Jurkat, Clone E6-1 (cell line): ENCODE measurements around the gene GRAMD2A.

Experiments used
- DNase-seq: peaks from one replicate; pipeline ENCODE4 v3.0.0-alpha.2; 2011; ENCODE audit warnings: low read depth, low spot score
- H3K4me3 ChIP-seq: 2 replicates; pipeline ENCODE4 v1.5.1; 2011; ENCODE audit warnings: mild to moderate bottlenecking, low read length, control low read depth, moderate library complexity

The GRAMD2A gene

DNA sequence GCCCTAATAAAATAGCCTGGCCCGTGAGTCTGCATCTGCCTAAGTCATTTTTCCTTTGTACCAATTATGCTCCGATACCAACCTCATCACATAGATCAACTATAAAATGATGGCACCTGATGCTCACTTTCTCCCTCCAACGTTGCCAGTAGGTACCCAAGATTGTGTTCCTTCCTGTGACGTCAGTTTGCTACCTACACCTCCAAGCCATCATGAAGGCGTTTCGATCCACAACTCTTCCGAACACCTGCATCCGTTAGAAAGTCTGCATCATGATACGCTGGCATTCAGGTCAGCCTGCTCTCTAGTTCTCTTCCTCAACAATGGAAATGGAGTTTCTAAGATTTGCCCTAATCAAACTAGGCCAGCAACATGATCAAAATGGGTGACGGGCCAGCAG, 25.7 kb upstream of the GRAMD2A start:
- H3K4me3 ChIP-seq: no peak overlapping the region
- DNase-seq: no peak

DNA sequence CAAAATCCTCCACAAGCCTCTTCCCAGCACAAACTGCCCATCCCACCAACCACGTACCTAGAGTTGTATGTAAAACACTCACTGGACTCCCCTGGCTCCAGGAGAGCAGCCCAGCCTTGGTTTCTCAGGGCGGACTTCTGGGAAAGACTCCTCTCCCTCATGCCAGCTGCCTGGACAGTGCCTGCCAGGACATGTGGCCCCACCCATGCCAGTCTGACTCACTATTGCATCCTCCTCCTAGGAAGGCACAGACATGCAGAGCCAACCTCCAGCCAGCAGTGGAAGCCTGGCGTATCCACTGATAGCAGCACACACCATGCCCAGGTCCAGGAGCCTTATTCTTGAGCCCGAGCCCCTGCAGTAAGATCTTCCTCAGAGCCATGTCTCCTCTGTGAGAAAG, 24.8 kb upstream of the GRAMD2A start:
- no peak for DNase-seq
- no peak overlapping the region for H3K4me3 ChIP-seq

DNA sequence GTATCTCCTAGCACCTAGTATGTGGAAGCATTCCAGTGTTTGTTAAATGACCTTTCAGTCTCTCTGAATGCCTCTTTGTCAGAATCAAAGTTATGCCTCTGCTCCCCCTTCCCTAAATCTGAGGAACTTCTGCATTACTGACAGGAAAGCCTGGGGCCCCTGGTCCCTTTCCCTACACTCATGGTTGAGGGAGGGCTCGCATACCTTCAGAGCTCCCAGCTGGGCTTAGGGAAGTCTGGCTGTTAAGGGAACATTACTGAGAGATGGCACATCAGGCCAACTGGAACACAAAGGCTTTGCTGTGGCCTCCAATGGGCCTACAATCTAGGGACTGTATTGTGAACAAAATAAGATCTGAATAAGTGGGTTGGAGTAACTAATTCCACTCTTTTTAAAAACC, 23.1 kb upstream of the GRAMD2A start:
- no peak overlapping the region for H3K4me3 ChIP-seq
- DNase-seq: no peak

DNA sequence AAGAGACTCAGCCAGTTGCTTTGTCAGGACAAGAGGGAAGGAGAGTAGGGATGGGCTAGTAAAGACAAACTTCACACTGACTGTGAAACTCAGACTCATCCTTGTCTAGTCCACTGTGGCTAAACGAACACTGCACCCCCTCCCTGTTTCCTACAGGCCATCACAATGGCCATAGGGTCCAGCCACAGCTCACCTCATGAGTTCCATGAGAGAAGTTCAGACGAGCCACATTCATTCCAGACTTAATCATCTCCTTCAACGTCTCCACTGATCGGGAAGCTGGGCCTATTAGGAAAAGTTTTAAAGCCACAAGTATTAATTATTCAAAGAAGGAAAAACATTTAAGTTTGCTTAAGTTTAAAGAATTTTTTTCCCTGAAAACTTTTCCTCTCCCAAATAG, 19.6 kb upstream of the GRAMD2A start:
- DNase-seq: no peak

DNA sequence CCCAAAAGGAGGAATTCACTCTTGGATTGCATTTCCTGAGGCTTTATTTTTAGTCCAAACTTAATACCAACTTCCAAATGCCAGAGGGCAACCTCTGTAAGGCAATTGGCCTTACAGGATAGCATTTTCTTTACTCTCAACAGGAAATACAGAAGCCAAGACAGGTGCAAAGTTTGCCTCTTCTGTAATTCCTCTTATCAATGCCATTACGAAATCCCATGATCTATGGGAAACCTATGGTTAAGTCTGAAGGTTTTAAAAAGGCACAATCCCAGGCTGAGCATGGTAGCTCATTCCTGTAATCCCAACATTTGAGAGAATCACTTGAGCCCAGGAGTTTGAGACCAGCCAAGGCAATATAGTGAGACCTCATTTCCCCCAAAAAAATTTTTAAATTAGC, 18.5 kb upstream of the GRAMD2A start:
- H3K4me3 ChIP-seq: no peak overlapping the region
- no peak for DNase-seq

More for the DNA sequence above, 19.6 kb upstream of the GRAMD2A start:
- no peak overlapping the region for H3K4me3 ChIP-seq

DNA sequence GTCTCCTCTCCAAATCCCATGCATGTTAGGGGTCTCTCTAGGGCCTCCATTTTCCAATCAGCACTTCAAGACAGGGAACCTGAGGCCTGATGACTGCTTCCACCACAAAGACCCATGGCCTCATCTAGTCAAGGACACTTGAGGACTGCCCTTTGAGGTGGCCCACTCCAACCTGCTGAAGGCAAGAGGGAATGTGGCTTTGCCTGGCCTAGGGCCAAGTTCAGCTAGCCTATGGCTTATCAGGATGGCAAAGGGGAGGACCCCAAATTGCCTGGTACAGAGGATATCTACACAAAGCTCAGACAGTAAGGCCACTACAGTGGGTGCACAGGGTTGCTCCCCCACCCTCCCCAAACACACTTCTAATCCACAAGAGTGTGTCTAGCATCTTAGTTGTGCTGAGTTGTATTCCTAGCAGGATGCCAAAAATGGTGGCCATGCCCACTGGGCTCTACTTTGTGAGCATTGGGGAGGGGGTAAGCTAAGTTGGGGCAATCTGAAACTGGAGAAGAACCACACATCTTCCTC, 10.0 kb upstream of the GRAMD2A start:
- DNase-seq: no peak
- H3K4me3 ChIP-seq: no peak overlapping the region

DNA sequence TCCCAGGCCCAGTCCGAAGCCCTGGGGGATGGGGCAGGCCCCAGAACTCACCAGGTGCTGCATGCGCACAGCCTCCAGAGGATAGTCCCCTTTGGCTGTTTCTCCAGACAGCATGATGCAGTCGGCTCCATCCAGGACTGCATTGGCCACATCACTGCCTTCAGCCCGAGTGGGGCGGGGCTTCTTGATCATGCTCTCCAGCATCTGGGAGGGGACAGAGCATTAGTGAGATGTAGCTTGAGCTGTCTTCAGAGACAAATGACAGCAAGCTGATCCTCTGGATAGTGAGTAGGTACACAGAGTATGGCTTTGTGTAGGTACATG, 9.1 kb upstream of the GRAMD2A start:
- no peak for DNase-seq
- H3K4me3 ChIP-seq: no peak overlapping the region

DNA sequence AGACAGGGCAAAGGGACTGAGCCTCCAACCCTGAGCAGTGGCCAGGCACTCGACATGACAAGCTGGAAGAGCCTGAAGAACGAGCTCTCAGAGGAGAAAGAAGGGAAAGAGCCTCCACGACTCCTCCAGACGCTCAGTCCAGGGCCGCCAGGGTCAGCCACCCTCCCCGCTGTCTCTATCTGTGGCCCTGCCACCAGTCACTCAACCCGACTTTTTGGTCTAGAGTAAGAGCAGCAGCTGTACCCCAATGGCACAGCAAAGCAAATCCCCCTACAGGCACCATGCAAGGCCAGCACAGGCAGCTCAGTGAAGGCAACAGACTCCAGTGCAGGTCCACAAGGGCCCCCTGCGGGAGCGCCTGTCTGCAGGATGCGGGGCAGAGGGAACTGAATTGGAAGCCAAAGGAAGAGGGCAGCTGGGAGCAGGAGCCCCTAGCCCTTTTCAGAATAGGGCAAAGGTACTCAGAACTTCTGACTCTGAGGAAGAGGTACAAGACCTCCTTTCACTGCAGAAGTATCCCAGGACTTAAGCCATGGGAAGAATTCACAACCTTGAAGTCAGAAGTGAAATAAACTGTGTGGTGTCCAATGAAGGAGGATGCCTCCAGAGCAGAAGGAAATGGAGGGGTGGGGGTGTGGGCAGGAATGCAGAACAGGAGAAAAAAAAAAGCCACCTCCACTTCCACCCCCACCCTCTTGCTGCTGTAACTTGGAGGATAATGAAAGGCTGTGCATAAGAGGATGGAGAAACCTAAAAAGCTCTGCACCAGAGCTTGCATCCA, 8.5 kb upstream of the GRAMD2A start:
- DNase-seq: no peak
- no peak overlapping the region for H3K4me3 ChIP-seq

DNA sequence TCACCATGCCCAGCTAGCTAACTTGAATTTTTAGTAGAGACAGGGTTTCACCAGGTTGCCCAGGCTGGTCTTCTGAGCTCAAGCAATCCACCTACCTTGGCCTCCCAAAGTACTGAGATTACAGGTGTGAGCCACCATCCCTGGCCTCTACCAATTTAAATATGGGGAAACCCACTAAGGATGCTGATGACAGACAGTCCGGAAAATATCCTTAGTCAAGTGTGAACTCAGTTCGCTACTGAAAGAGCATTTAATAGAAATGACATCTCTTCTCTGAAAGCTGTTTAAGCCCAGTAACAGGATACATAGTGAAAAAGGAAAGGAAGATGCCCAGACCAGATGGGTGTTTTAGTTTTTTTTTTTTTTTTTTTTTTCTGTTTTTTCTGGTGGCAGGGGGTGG, 7.7 kb upstream of the GRAMD2A start:
- H3K4me3 ChIP-seq: no peak overlapping the region
- DNase-seq: no peak

DNA sequence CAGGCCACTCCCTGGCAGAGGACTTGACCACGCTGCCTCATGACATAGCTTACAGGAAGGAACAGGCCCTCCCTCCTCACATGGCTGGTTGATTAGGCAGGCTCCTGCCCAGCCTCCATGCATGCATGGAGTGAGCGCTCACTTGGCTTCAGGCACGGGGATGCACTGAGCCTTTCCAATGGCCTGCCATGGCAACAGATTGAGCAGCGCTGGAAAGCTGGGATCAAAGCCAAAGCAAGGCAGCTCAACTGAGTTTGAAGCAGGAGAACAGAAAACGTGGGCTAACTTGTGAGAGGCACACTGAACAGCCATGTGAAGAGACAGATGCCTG, 5.9 kb upstream of the GRAMD2A start:
- DNase-seq: no peak
- H3K4me3 ChIP-seq: no peak overlapping the region

DNA sequence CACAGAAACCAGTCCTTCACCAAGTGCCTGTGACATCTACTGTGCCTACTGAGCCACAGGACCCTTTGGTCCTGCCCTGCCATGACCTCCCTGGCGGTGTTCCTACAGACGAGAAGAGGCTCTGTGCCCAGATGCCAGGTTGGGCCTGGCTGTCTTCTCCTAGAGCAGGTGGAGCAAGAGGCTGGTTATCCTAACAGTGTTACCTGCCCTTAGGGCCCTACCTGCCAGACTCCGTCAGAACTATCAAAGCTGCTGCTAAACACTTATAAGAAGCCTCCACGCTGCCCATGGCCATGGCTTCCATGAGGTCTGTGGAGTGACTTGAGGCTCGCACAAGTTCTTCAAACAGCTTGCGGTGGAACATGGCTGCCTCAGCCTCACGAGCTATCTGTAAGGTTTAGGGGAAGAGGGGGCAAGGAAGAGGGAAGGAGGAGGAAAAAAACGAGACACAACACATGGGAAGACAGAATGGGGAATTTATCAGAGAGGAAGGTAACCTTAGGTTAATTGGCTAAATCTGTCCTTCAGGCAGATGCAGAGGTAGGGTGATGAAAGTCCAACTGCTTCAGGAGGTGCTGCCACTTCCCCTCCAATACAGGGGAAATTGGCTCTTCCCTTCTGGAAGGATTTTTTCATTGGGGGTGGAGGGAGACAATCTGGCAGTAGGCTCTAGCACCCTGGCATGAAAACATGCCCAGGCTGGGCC, 5.4 kb upstream of the GRAMD2A start:
- no peak overlapping the region for H3K4me3 ChIP-seq
- DNase-seq: no peak

DNA sequence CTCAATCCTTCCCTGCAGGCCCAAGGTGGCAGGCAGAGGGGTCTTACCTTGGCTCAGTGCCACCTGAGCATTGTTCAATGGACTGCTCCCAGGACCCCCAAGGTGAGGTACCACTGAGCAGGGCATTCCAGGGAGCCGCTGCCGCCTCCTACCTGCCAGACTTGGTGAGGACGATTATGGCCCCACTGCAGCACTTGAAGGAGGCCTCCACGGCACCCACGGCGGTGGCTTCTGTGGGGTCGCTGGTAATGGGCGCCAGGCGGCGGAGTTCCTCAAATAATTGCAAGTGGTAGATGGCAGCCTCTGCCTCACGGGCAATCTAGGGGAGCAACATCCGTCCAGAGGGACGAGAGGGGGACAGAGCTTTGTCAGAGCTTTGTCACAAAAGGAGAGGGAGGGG, 4.7 kb upstream of the GRAMD2A start:
- DNase-seq: no peak
- H3K4me3 ChIP-seq: no peak overlapping the region

DNA sequence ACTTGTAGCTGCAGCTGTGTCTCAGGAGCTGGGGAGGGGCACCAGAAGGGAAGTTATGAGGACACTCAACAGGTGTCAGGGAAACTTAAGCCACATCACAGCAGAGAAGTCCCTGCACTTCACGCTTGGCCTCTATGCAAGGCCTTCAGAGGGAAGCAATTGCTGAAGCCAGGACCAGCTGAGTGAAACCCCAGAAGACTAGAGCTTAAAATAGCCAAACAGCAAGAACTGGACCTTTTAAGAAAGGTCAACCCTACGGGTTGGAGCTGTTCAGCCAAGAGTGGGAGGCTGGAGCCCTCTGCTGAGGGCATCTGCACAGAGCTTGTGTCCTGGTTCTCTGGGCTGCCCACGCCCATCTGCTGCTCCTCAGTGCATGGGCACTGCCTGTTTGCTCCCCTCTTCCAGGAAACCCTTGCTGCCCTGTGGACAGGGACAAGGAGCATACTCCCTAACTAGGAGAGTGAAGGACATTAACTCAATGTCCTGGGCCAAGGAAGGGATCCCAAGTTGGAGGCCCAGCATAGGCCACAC, 3.9 kb upstream of the GRAMD2A start:
- peak; percentile 20 for DNase-seq
- H3K4me3 ChIP-seq: no peak overlapping the region

DNA sequence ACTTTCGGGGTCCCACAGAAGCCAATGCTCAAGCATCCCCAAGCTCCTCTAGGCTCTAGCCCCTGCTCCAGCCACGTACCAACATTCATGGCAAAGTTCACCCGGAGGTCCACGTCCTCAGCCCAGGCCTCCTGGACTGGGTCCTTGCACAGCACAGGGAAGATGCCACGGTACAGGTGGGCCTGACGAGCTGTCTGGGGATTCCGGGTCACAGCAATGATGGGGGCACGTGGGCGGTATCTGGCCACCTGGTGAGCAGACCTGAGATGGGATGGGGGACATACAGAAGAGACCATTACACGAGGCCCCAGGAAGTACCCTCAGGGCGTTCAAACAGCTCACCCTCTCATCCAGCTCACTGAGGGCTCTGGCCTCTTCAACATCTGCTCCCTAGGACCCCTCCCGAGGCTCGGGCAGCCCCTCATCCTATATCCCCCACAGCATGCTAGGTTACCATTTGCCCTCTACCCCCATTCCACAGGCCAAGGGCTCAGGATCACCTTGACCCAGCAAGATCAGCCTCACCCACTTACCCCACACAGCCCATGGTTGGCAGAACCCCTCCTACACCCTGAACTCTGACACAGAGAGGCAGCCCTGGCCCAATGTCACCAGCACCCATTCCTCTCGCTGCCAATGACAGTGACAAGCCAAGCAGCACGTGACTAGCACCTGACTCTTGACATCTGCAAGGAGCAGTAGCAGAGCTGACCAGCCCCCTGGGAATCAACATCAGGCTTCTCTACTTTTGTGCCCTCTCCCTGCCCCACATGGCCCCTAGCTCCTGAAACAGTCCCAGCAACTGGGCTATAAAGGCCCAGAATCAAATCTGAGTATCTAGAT, 3.0 kb upstream of the GRAMD2A start:
- no peak for DNase-seq
- no peak overlapping the region for H3K4me3 ChIP-seq

DNA sequence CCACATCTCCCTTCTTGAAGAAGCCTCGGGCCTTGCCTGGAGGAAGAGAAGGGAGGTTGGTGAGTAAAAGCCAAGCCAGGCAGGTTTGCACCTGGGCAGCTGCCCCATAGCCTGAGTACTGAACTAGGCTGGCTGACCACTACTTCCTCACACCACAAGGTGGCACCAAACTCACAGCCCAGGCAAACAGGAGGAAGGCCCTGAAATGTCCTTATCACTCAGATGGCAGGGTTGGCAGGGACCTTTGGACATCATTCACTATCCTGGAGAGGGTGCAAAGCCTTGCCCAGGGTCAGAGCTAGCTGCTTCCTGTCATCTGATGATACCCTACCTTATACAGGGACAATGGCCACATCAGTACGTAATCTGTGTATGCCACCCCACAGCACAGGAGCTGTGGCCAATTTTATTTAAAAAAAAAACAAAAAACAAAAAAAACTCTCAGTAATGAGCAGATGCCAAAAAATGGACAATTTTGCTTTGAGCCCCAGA, 2.2 kb upstream of the GRAMD2A start:
- no peak overlapping the region for H3K4me3 ChIP-seq
- peak; percentile 51 for DNase-seq

DNA sequence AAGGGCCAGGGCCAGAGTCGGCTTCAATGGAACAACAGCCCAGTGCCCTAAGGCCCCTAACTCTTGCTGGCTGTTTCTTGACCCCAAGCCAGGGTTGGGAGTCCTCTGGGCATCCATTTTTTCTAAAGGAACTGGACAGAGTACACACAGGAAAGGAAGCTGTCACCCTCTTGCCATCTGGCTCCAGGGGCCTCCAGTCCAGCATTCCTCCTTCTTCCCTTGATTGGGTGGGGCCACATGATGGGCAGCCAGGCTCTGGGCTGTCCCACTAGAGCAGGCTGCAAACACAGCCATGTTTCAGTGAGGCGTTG, 1.6 kb upstream of the GRAMD2A start:
- no peak overlapping the region for H3K4me3 ChIP-seq
- no peak for DNase-seq

DNA sequence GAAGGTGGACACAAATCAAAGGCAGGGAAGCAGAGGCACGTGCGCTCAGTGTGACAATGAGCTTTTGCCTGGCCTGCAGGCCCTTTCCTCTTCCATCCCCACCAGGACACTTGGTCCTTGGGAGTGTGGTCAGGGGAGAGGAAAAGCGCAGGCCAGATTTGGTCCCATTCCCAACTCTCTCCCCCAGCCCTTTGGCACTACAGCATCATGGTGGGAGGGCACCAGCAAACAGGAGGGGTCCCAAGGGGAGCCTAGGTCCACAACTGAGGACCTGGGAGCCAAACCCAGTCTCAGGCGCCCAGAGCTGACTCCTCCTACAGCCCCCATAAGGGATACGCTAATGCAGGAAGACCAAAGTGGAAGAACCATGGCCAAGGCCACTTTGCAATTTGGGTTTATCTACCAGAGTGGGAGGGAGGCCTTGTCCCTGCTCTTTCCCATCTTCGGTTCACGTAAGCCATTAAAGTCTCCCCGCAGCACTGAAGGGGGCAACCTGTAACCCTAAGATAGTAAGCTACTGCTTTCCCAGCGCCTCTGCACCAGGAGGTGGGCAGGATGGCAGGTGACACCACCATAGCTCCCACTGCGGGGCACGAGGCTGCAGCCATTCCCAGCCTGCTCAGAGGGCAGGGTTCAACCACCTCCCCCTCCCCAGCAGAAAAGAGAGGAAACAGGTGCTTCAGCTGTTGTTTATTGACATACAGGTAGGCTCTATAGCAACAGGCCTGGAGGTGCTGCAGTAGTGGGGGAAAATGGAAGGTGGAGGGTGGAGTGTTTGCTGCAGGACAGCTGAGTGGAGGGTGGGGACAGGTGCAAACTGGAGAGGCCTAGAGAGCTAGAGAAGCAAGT, 993 bp upstream of the GRAMD2A start:
- H3K4me3 ChIP-seq: no peak overlapping the region
- DNase-seq: no peak

DNA sequence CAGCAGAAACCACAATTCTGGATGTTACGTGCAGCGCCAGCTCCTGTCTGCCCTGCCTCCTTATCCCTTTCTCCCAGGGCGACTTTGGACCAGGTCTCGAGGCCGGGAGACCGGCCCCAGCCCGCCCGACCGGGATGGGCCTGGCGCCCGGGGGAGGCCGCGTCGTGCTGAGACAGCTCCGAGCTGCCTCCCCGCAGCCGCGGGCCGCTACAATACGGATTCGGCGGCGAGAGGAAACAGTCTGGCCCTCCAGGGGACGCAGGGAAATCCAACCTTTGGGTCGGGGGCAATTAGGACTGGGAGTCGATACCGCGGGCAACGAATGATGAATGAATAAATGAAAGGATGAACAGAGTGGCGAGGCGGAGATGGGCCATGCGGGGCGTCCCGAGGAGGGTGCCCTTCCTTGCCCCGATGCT, 537 bp downstream of the GRAMD2A start:
- H3K4me3 ChIP-seq: no peak overlapping the region
- no peak for DNase-seq
